Stimulated activated naive CD8-positive, alpha-beta T cell treated with anti-CD3 and anti-CD28 coated beads, Interleukin-15, amount 100 ng/mL, for 72 hours (primary cell): ENCODE data around the gene ASPSCR1.
"Not testable (repeated sequence)": the region's sequence is repeated elsewhere in the genome, so short reads cannot be mapped to it uniquely, and the experiment has no call there.

Experiments
- ATAC-seq: fragments of 150-1000 bp; cut with Tn5 transposase; 2 replicates; pipeline ENCODE4 v1.10.0; 2021; ENCODE audit warnings: mild to moderate bottlenecking, moderate library complexity
- DNase-seq, 2 donors: peaks; one replicate each; pipeline ENCODE4 v3.0.0; 2021 to 2022
- H3K27ac Mint-ChIP-seq, 2 donors: one replicate each; pipeline ENCODE4 v1.8.0; 2022; ENCODE audit warnings: mild to moderate bottlenecking in 2 of 2, mixed read lengths in 2 of 2, moderate library complexity in 2 of 2
- H3K27me3 Mint-ChIP-seq: one replicate; pipeline ENCODE4 v1.8.0; 2022; ENCODE audit warnings: mixed read lengths
- H3K4me1 Mint-ChIP-seq: one replicate; pipeline ENCODE4 v1.8.0; 2022; ENCODE audit warnings: mild to moderate bottlenecking, mixed read lengths
- H3K4me3 Mint-ChIP-seq, 2 donors: one replicate each; pipeline ENCODE4 v1.8.0; 2022; ENCODE audit warnings: mild to moderate bottlenecking in 2 of 2, mixed read lengths in 2 of 2, moderate library complexity in 1 of 2
- H3K9me3 Mint-ChIP-seq, 2 donors: one replicate each; pipeline ENCODE4 v1.8.0; 2022; ENCODE audit warnings: mixed read lengths in 2 of 2

Gene ASPSCR1

GRCh38 chr17:81935709-81936084 lies 41.7 kb upstream of the ASPSCR1 start:
- peak overlapping the region; percentile 97 to 98 for H3K27ac Mint-ChIP-seq
- H3K27me3 Mint-ChIP-seq, result peaks cover 5% of the 10 kb centered on the region
- no peaks in the 10 kb centered on the region for H3K9me3 Mint-ChIP-seq
- ATAC-seq (no peak), DNase-seq (no peak)
- peak overlapping the region; percentile 90 to 94 for H3K4me3 Mint-ChIP-seq
- peaks cover 73% of the 10 kb centered on the region for H3K4me1 Mint-ChIP-seq

- DNase-seq (no peak), ATAC-seq (no peak)
- Mint-ChIP-seq H3K4me3 (no peak overlapping the region), H3K27ac (peak overlapping the region in 1 of 2 donors; percentile 34), H3K9me3 (no peaks in the 10 kb centered on the region), H3K27me3 (peaks cover 13% of the 10 kb centered on the region), H3K4me1 (peaks cover 38% of the 10 kb centered on the region)
Observed at GRCh38 chr17:81939218-81939617, 38.2 kb upstream of the ASPSCR1 start.

GRCh38 chr17:81939881-81940385 lies 37.5 kb upstream of the ASPSCR1 start:
- peaks cover 30% of the 10 kb centered on the region for H3K4me1 Mint-ChIP-seq
- H3K27ac Mint-ChIP-seq, result no peak overlapping the region
- H3K4me3 Mint-ChIP-seq, result no peak overlapping the region
- DNase-seq (no peak), ATAC-seq (no peak)
- no peaks in the 10 kb centered on the region for H3K9me3 Mint-ChIP-seq
- peaks cover 18% of the 10 kb centered on the region for H3K27me3 Mint-ChIP-seq

- no peak for DNase-seq
- no peak for ATAC-seq
Observed at GRCh38 chr17:81940538-81941483, 36.6 kb upstream of the ASPSCR1 start.

GRCh38 chr17:81941484-81942166 lies 35.8 kb upstream of the ASPSCR1 start:
- Mint-ChIP-seq H3K27ac (peak overlapping the region in 1 of 2 donors; percentile 34), H3K4me1 (peaks cover 14% of the 10 kb centered on the region), H3K4me3 (no peak overlapping the region)

More at GRCh38 chr17:81940538-81941483, 36.6 kb upstream of the ASPSCR1 start:
- peaks cover 22% of the 10 kb centered on the region for H3K4me1 Mint-ChIP-seq
- no peak overlapping the region for H3K27ac Mint-ChIP-seq
- peaks cover 18% of the 10 kb centered on the region for H3K27me3 Mint-ChIP-seq
- H3K4me3 Mint-ChIP-seq, result no peak overlapping the region
- H3K9me3 Mint-ChIP-seq, result no peaks in the 10 kb centered on the region

GRCh38 chr17:81942167-81942553 lies 35.3 kb upstream of the ASPSCR1 start:
- Mint-ChIP-seq H3K27me3 (peaks cover 18% of the 10 kb centered on the region), H3K4me3 (no peak overlapping the region), H3K27ac (no peak overlapping the region), H3K4me1 (peaks cover 12% of the 10 kb centered on the region), H3K9me3 (no peaks in the 10 kb centered on the region)
- ATAC-seq, result no peak
- no peak for DNase-seq

More at GRCh38 chr17:81941484-81942166, 35.8 kb upstream of the ASPSCR1 start:
- DNase-seq, result peak in 1 of 2 donors; percentile 11
- Mint-ChIP-seq H3K9me3 (no peaks in the 10 kb centered on the region), H3K27me3 (peaks cover 18% of the 10 kb centered on the region)
- ATAC-seq, result no peak

GRCh38 chr17:81944858-81945257 lies 32.6 kb upstream of the ASPSCR1 start:
- H3K4me3 Mint-ChIP-seq, result no peak overlapping the region
- ATAC-seq (no peak), DNase-seq (no peak)
- no peaks in the 10 kb centered on the region for H3K4me1 Mint-ChIP-seq
- no peak overlapping the region for H3K27ac Mint-ChIP-seq
- H3K27me3 Mint-ChIP-seq, result peaks cover 18% of the 10 kb centered on the region
- no peaks in the 10 kb centered on the region for H3K9me3 Mint-ChIP-seq

GRCh38 chr17:81947189-81947588 lies 30.2 kb upstream of the ASPSCR1 start, which contains the start of gene MYADML2:
TSS of gene MYADML2 (minus strand) at chr17:81947233. CDS start at chr17:81941741, 5,492 bp downstream.
- no peak for DNase-seq
- H3K27me3 Mint-ChIP-seq, result peaks cover 10% of the 10 kb centered on the region
- H3K27ac Mint-ChIP-seq, result no peak within 1 kb of the TSS
- ATAC-seq, result no peak
- H3K4me3 Mint-ChIP-seq, result no peak within 1 kb of the TSS
- H3K4me1 Mint-ChIP-seq, result no peaks in the 10 kb centered on the region
- H3K9me3 Mint-ChIP-seq, result no peaks in the 10 kb centered on the region

GRCh38 chr17:81948635-81949378 lies 28.6 kb upstream of the ASPSCR1 start:
- ATAC-seq, result no peak
- peaks cover 10% of the 10 kb centered on the region for H3K27me3 Mint-ChIP-seq
- DNase-seq, result peak in 1 of 2 donors; percentile 15
- no peaks in the 10 kb centered on the region for H3K9me3 Mint-ChIP-seq
- H3K27ac Mint-ChIP-seq, result no peak overlapping the region
- H3K4me1 Mint-ChIP-seq, result no peaks in the 10 kb centered on the region
- no peak overlapping the region for H3K4me3 Mint-ChIP-seq

GRCh38 chr17:81950501-81950900 lies 26.9 kb upstream of the ASPSCR1 start:
- H3K27me3 Mint-ChIP-seq, result no peaks in the 10 kb centered on the region
- DNase-seq (no peak), ATAC-seq (no peak)
- no peaks in the 10 kb centered on the region for H3K4me1 Mint-ChIP-seq
- H3K4me3 Mint-ChIP-seq, result no peak overlapping the region
- no peaks in the 10 kb centered on the region for H3K9me3 Mint-ChIP-seq
- H3K27ac Mint-ChIP-seq, result no peak overlapping the region

GRCh38 chr17:81951785-81952684 lies 25.4 kb upstream of the ASPSCR1 start:
- DNase-seq (no peak), ATAC-seq (no peak)
- Mint-ChIP-seq H3K4me1 (no peaks in the 10 kb centered on the region), H3K9me3 (no peaks in the 10 kb centered on the region), H3K27ac (no peak overlapping the region), H3K4me3 (no peak overlapping the region), H3K27me3 (peaks cover 1% of the 10 kb centered on the region)

GRCh38 chr17:81952792-81953228 lies 24.6 kb upstream of the ASPSCR1 start:
- no peaks in the 10 kb centered on the region for H3K9me3 Mint-ChIP-seq
- H3K27me3 Mint-ChIP-seq, result peaks cover 9% of the 10 kb centered on the region
- H3K27ac Mint-ChIP-seq, result no peak overlapping the region
- no peak for ATAC-seq
- no peak overlapping the region for H3K4me3 Mint-ChIP-seq
- DNase-seq, result no peak
- no peaks in the 10 kb centered on the region for H3K4me1 Mint-ChIP-seq

- not testable (repeated sequence) for H3K4me1 Mint-ChIP-seq, H3K4me3 Mint-ChIP-seq, DNase-seq, H3K9me3 Mint-ChIP-seq
- ATAC-seq, result peak; percentile 41
- Mint-ChIP-seq H3K27ac (peak overlapping the region in 1 of 2 donors; percentile 89), H3K27me3 (peaks cover 15% of the 10 kb centered on the region)
Observed at GRCh38 chr17:81953443-81953842, 24.0 kb upstream of the ASPSCR1 start.
